Skin epidermis (tissue), 12 donors: Measurements from ENCODE around the gene SLC12A3.
A peak's percentile ranks its signal among the peaks of the same experiment; 100 is the strongest.

Experiments used
- H3K27ac ChIP-seq, 21 experiments: fragments of 200-600 bp; sonication (generic) in 11 of 21; one replicate each; pipeline ENCODE4 v1.5.0; 2020; ENCODE audit warnings: mild to moderate bottlenecking in 3 of 21, inconsistent platforms in 2 of 21, moderate library complexity in 2 of 21
- H3K4me3 ChIP-seq, 7 experiments: fragments of 200-600 bp; sonication (generic) in 2 of 7; one replicate each; pipeline ENCODE4 v1.5.0; 2020; ENCODE audit warnings: inconsistent platforms in 2 of 7, mild to moderate bottlenecking in 2 of 7, moderate library complexity in 1 of 7

SLC12A3 gene

GRCh38 chr16:56933828-56934598 lies 69.0 kb downstream of the SLC12A3 start:
- Histone ChIP-seq H3K27ac (peak overlapping the region in 17 of 21 experiments; percentile 4 to 100 (median 98)), H3K4me3 (peak overlapping the region; percentile 68 to 99 (median 97))

- peak overlapping the region in 10 of 21 experiments; percentile 4 to 100 (median 59) for H3K27ac ChIP-seq
- H3K4me3 ChIP-seq: peak overlapping the region in 6 of 7 experiments; percentile 68 to 99 (median 92)
These were observed 69.7 kb downstream of the SLC12A3 start for GRCh38 chr16:56934599-56935145.

GRCh38 chr16:56935201-56935600 lies 70.2 kb downstream of the SLC12A3 start:
- peak overlapping the region in 3 of 7 experiments; percentile 68 to 99 (median 88) for H3K4me3 ChIP-seq
- H3K27ac ChIP-seq: peak overlapping the region in 6 of 21 experiments; percentile 4 to 100 (median 59)

GRCh38 chr16:56936491-56936890 lies 71.5 kb downstream of the SLC12A3 start:
- H3K27ac ChIP-seq: no peak overlapping the region
- H3K4me3 ChIP-seq: no peak overlapping the region

GRCh38 chr16:56936950-56937349 lies 71.9 kb downstream of the SLC12A3 start:
- Histone ChIP-seq H3K4me3 (no peak overlapping the region), H3K27ac (no peak overlapping the region)

- H3K4me3 ChIP-seq: no peak overlapping the region
- peak overlapping the region in 5 of 21 experiments; percentile 1 to 59 (median 12) for H3K27ac ChIP-seq
These were observed 73.9 kb downstream of the SLC12A3 start for GRCh38 chr16:56938664-56939513.

- Histone ChIP-seq H3K4me3 (no peak overlapping the region), H3K27ac (peak overlapping the region in 1 of 21 experiments; percentile 59)
These were observed 74.8 kb downstream of the SLC12A3 start for GRCh38 chr16:56939801-56940200.

- Histone ChIP-seq H3K27ac (peak overlapping the region in 1 of 21 experiments; percentile 7), H3K4me3 (no peak overlapping the region)
These were observed 76.1 kb downstream of the SLC12A3 start for GRCh38 chr16:56941092-56941491.

GRCh38 chr16:56941856-56942331 lies 76.9 kb downstream of the SLC12A3 start:
- Histone ChIP-seq H3K27ac (no peak overlapping the region), H3K4me3 (no peak overlapping the region)

- Histone ChIP-seq H3K4me3 (no peak overlapping the region), H3K27ac (peak overlapping the region in 3 of 21 experiments; percentile 25 to 39 (median 34))
These were observed 78.9 kb downstream of the SLC12A3 start for GRCh38 chr16:56943761-56944375.

GRCh38 chr16:56944954-56945839 lies 80.2 kb downstream of the SLC12A3 start:
- H3K4me3 ChIP-seq: no peak overlapping the region
- H3K27ac ChIP-seq: peak overlapping the region in 6 of 21 experiments; percentile 10 to 47 (median 25)

GRCh38 chr16:56945847-56946527 lies 81.0 kb downstream of the SLC12A3 start:
- Histone ChIP-seq H3K27ac (peak overlapping the region in 1 of 21 experiments; percentile 31), H3K4me3 (no peak overlapping the region)

GRCh38 chr16:56946767-56947603 lies 82.0 kb downstream of the SLC12A3 start:
- H3K4me3 ChIP-seq: no peak overlapping the region
- H3K27ac ChIP-seq: no peak overlapping the region

- H3K4me3 ChIP-seq: no peak overlapping the region
- no peak overlapping the region for H3K27ac ChIP-seq
These were observed 82.6 kb downstream of the SLC12A3 start for GRCh38 chr16:56947604-56947995.

GRCh38 chr16:56948234-56948633 lies 83.2 kb downstream of the SLC12A3 start:
- H3K27ac ChIP-seq: no peak overlapping the region
- H3K4me3 ChIP-seq: no peak overlapping the region

GRCh38 chr16:56950051-56950450 lies 85.0 kb downstream of the SLC12A3 start:
- H3K27ac ChIP-seq: no peak overlapping the region
- no peak overlapping the region for H3K4me3 ChIP-seq

- Histone ChIP-seq H3K4me3 (no peak overlapping the region), H3K27ac (no peak overlapping the region)
These were observed 85.4 kb downstream of the SLC12A3 start for GRCh38 chr16:56950455-56950854.
